AG04449 (cell line): ENCODE data around the gene SMIM24.

Source experiments
- CTCF ChIA-PET: fragments of 350-600 bp; formaldehyde crosslinking; extraction: SDS; loops from one replicate; lab custom pipeline; 2021; ENCODE audit warnings: antibody characterized with exemption; lab: Yijun Ruan, JAX
- POLR2A ChIA-PET: fragments of 400-600, 350-600 bp; formaldehyde crosslinking; extraction: SDS; loops from one replicate; lab custom pipeline; 2020; ENCODE audit warnings: antibody characterized with exemption, inconsistent platforms; lab: Yijun Ruan, JAX
- DNase-seq: peaks from one replicate; pipeline ENCODE4 v3.0.0-alpha.2; 2010; ENCODE audit warnings: low read depth, low spot score
- H3K4me3 ChIP-seq: 2 replicates; pipeline ENCODE4 v1.5.1; 2011; ENCODE audit warnings: low read depth, mild to moderate bottlenecking, control low read depth, low read length
- TF ChIP-seq, protein P1 (sequence below): IDR thresholded peaks from one replicate; pipeline ENCODE4 v1.5.1; 2011; ENCODE audit warnings: mild to moderate bottlenecking, moderate library complexity, low read length, control low read depth, inconsistent platforms; ENCODE audit not compliant: insufficient read depth; ENCODE audit errors: missing control alignments

Gene SMIM24

DNA sequence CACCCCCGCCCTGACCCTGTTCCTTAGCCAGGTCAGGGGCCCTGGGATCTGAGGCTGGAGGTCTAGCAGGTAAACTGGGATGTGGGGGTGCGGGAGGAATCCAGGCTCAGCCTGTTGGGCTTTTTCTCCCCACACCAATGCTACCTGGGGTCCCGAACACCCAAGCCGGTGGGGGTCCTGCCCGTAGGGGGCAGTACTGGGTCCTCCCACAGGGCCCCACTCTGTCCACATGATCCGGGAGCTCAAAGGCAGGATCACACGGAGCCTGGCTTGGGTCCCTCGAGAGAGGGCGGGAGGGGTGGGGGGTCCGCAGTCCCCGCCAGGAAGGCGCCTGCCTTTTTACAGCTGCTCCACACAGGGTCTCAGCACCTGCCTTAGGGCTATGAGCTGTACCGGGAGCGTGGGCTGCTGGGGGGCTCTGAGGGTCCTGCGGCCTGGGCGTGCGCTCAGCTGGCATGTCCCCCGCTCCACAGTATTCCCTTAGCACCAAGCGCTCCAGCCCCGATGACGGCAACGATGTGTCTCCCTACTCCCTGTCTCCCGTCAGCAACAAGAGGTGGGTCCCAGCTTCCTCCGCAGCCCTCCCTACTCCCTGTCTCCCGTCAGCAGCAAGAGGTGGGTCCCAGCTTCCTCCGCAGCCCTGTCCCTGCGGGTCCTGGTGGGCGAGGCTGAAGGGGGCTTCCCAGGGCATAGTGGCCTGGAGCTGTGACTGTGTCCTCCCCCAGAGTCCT, 46.3 kb upstream of the SMIM24 start:
- POLR2A ChIA-PET, result no interaction called here
- DNase-seq, result no peak
- CTCF ChIA-PET, result interaction anchor here (1.0 to 2.8 kb wide), 3 partner anchors 12 to 30 kb away, joined by 3 to 17 read pairs (median 3); no protein-coding TSS in a partner anchor
- no peak overlapping the region for H3K4me3 ChIP-seq
- TF ChIP-seq, protein P1, sequence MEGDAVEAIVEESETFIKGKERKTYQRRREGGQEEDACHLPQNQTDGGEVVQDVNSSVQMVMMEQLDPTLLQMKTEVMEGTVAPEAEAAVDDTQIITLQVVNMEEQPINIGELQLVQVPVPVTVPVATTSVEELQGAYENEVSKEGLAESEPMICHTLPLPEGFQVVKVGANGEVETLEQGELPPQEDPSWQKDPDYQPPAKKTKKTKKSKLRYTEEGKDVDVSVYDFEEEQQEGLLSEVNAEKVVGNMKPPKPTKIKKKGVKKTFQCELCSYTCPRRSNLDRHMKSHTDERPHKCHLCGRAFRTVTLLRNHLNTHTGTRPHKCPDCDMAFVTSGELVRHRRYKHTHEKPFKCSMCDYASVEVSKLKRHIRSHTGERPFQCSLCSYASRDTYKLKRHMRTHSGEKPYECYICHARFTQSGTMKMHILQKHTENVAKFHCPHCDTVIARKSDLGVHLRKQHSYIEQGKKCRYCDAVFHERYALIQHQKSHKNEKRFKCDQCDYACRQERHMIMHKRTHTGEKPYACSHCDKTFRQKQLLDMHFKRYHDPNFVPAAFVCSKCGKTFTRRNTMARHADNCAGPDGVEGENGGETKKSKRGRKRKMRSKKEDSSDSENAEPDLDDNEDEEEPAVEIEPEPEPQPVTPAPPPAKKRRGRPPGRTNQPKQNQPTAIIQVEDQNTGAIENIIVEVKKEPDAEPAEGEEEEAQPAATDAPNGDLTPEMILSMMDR, result no peak

DNA sequence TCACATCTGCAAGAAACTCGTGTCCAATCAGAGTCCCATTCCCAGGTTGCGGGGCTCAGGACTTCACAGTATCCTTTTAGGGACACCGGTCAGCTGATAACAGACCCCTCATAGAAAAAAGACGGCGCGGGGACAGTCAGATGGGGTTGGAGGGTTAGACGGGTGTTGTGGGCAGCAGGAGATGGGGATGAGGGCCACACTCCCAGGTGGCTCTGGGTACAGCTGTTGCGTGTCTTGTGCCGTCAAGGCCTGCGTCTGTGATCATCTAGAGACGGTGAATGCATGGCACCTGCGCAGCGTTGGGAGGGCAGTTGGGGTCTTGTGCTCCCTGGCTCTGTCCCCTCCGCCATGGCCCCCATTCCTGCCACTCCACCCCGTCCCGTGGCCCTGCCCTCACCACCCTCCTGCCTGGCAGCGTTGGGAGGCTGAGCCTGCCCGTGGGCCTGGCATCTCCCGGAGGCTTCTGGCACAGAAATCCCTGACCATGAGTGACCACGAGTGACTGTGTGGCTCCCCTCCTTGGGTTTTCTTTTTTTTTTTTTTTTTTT, 44.7 kb upstream of the SMIM24 start:
- CTCF ChIA-PET, result interaction anchor here (1.3 kb wide), 1 partner anchor 20 kb away, joined by 5 read pairs; no protein-coding TSS in a partner anchor

DNA sequence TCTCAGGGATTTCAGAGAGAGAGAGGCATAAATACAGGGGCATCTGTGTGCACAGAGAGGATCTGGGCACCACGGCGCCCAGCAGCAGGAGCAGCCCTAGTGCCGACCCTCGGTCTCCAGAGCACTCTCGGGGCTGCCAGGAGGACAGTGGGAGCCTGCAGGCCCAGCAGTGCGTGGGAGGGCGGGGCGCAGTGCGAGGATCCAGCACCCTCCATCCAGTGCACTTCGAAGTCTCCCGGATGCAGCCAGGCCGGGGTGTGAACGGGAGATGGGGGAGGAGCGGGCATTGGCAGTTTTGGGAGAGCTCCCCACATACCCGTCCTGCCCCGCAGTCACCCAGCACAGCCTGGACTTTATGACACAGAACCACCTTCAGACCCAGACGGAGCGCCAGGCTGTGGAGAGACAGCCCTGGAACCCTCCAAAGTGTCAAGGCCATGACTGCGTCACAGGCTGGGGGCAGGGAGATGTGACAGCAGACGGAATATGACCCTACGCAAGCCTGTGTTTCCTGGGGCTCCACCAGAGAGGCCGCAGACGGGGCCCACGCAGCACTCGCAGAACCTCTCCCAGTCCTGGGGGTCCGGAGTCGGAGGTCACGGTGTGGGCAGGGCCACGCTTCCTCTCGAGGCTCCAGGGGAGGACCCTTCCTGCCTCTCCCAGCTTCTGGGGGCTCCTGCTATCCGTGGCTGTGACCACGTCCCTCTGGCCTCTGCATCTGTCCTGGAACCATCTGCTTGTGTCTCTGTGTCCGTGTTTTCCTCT, 43.9 kb upstream of the SMIM24 start:
- no peak overlapping the region for H3K4me3 ChIP-seq
- TF ChIP-seq, protein P1, result no peak
- DNase-seq, result no peak
- ChIA-PET POLR2A (no interaction called here), CTCF (interaction anchor here (1.3 kb wide), 1 partner anchor 21 kb away, joined by 5 read pairs; no protein-coding TSS in a partner anchor)

More for the DNA sequence above, 44.7 kb upstream of the SMIM24 start:
- no peak for DNase-seq
- POLR2A ChIA-PET, result no interaction called here
- TF ChIP-seq, protein P1, result no peak
- H3K4me3 ChIP-seq, result no peak overlapping the region

DNA sequence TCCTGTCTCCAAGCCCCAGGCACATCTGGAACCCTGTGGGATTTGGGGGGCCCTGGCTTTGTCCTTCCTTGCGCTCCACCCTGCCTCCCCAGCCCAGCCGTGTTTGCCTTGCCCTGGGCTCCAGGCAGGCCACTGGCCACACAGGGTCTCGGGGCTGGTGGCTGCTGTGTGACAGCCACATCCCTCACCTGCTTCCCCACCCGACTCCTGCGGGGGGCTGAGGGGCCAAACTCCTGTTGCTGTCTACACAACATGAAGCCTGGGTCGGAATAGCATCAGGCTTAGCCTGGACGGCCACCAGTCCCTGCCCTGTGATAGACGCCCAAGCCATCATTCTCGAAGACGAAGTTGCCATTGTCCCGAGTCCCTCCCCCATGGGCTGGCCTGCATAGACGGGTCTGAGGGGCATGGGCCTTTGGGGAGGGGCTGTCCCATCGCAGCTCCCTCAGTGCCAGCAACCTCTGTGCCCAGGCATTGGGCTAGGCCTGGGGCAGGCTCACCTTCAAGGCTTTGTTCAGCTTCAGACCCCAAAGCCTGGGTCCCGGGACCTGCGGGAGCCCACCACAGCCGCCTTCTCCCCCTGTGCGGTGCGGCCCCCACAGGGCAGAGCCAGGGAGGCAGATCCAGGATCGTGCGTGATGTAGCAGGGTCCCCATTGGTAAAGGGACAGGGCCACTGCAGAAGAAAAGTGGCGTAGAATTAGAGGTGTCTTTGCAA, 43.2 kb upstream of the SMIM24 start:
- no peak for DNase-seq
- CTCF ChIA-PET, result interaction anchor here (0.6 to 1.3 kb wide), 2 partner anchors 21 to 25 kb away, joined by 3 to 5 read pairs; no protein-coding TSS in a partner anchor
- POLR2A ChIA-PET, result no interaction called here

DNA sequence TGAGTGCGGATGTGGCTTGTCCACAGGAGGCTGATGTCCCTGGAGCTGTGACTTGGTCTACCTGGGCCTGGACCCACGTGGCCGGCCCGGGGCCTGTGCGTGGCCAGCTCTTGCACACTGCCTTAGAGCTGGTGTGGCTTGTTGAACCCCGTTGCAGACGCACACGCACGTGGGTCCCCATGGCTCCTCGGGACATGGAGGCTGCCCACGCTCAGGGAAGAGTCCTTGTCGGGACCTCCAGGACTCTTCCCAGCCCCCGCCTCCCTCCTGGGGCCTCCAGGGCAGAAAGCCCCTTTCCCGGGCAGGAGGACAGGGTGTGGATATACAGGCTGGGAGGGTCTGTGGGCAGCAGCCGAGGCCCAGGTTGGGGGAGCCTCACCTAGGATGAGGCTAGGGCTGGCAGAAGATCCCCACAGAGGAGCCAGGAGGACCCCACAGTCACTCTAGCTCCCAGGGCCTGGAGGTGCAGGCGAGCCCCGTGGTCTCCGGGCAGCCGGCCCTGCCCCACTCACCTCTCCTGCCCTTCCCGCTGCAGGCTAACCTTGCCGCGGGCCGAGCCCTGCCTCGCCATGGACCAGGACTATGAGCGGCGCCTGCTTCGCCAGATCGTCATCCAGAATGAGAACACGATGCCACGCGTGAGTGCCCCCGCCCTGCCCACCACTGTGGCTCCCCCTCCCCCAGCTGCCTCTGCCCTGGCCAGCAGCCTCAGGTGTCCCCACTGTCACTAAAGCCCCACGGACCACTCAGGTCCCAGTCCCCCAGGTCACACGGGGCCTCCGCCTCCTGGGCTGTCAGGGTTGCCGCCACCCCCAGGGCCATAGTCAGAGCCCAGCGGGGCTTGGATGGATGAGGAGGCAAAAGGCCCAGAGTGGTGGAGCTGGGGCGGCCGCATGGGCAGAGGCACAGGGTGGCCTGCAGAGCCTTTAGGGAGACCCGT, 42.4 kb upstream of the SMIM24 start:
- no peak overlapping the region for H3K4me3 ChIP-seq
- TF ChIP-seq, protein P1, result no peak
- DNase-seq, result no peak
- POLR2A ChIA-PET, result no interaction called here
- CTCF ChIA-PET, result interaction anchor here (0.6 to 3.0 kb wide), 2 partner anchors 22 to 25 kb away, joined by 3 to 7 read pairs; no protein-coding TSS in a partner anchor

More for the DNA sequence above, 43.2 kb upstream of the SMIM24 start:
- no peak overlapping the region for H3K4me3 ChIP-seq
- TF ChIP-seq, protein P1, result no peak
